Measurements from ENCODE around the gene EPHB1.
"Not testable (repeated sequence)": the region's sequence is repeated elsewhere in the genome, so short reads cannot be mapped to it uniquely, and the experiment has no call there.

Gene EPHB1

DNA sequence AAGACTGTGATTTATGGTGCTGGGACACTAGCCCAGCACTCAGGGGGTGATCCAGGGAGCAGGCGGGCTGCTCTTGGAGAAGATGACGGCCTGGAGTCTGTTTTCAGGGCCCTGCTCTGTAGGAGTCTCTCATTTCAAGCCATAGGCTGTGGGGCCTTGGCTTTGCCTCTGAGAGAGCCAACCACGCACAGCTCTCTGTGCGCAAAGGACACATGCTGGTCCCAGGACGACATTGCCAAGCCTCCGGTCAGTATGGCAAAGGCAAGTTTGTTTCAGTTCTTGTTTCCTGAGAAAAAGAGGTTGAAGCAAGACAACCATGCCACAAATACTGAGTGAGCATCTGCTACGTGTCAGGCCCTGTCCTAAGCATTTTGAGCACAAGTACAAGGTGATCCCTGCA lies 197.1 kb downstream of the EPHB1 start:
- Histone ChIP-seq H3K27ac (ENCODE audit: low read depth, low read length) (no peak overlapping the region), H3K27me3 (ENCODE audit: control insufficient read depth in 1 of 2, insufficient read depth in 2 of 2, low read length in 2 of 2) (no peaks in the 10 kb centered on the region), H3K36me3 (ENCODE audit: insufficient read depth, low read length) (no peaks in the 10 kb centered on the region), H3K9me3 (ENCODE audit: low read length) (no peaks in the 10 kb centered on the region), H3K4me3 (ENCODE audit: low read depth in 1 of 2, low read length in 2 of 2) (no peak overlapping the region), H3K4me1 (ENCODE audit: insufficient read depth, low read length) (no peaks in the 10 kb centered on the region), H3K9ac (ENCODE audit: low read length) (no peak overlapping the region)

DNA sequence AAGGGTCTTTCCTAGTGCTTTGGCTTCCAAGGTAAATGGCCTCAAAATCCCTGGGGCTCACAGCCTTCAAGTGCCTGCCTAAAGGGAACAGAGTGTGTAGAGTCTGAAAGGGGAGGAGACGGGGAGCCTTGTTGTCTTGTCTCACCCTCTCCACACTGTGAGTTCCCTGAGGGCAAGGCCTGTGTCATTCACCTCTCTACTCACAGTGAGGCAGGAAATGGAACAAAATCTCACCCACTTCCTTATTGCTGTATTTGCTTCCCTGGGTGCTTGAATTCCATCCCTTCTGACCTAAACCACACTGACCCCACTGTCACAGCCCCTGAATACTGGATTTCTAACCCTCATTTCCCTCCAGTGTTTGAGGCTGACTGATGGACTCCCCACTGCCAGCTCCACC lies 197.5 kb downstream of the EPHB1 start:
- H3K9me3 ChIP-seq (ENCODE audit: low read length): no peaks in the 10 kb centered on the region
- no peaks in the 10 kb centered on the region for H3K4me1 ChIP-seq (ENCODE audit: insufficient read depth, low read length)
- H3K9ac ChIP-seq (ENCODE audit: low read length): no peak overlapping the region
- H3K36me3 ChIP-seq (ENCODE audit: insufficient read depth, low read length): no peaks in the 10 kb centered on the region
- no peaks in the 10 kb centered on the region for H3K27me3 ChIP-seq (ENCODE audit: control insufficient read depth in 1 of 2, insufficient read depth in 2 of 2, low read length in 2 of 2)
- H3K4me3 ChIP-seq (ENCODE audit: low read depth in 1 of 2, low read length in 2 of 2): no peak overlapping the region
- no peak overlapping the region for H3K27ac ChIP-seq (ENCODE audit: low read depth, low read length)

GRCh38 chr3:134993011-134993410 lies 198.0 kb downstream of the EPHB1 start:
- H3K9me3 ChIP-seq (ENCODE audit: low read length): no peaks in the 10 kb centered on the region
- no peak overlapping the region for H3K9ac ChIP-seq (ENCODE audit: low read length)
- no peak overlapping the region for H3K4me3 ChIP-seq (ENCODE audit: low read depth in 1 of 2, low read length in 2 of 2)
- no peak overlapping the region for H3K27ac ChIP-seq (ENCODE audit: low read depth, low read length)
- H3K27me3 ChIP-seq (ENCODE audit: control insufficient read depth in 1 of 2, insufficient read depth in 2 of 2, low read length in 2 of 2): no peaks in the 10 kb centered on the region
- H3K36me3 ChIP-seq (ENCODE audit: insufficient read depth, low read length): no peaks in the 10 kb centered on the region
- no peaks in the 10 kb centered on the region for H3K4me1 ChIP-seq (ENCODE audit: insufficient read depth, low read length)

- no peaks in the 10 kb centered on the region for H3K36me3 ChIP-seq (ENCODE audit: insufficient read depth, low read length)
- H3K4me1 ChIP-seq (ENCODE audit: insufficient read depth, low read length): no peaks in the 10 kb centered on the region
- no peak overlapping the region for H3K9ac ChIP-seq (ENCODE audit: low read length)
- no peaks in the 10 kb centered on the region for H3K9me3 ChIP-seq (ENCODE audit: low read length)
- no peaks in the 10 kb centered on the region for H3K27me3 ChIP-seq (ENCODE audit: control insufficient read depth in 1 of 2, insufficient read depth in 2 of 2, low read length in 2 of 2)
- H3K27ac ChIP-seq (ENCODE audit: low read depth, low read length): no peak overlapping the region
- H3K4me3 ChIP-seq (ENCODE audit: low read depth in 1 of 2, low read length in 2 of 2): no peak overlapping the region
These were observed 203.1 kb downstream of the EPHB1 start for GRCh38 chr3:134998158-134998557.

DNA sequence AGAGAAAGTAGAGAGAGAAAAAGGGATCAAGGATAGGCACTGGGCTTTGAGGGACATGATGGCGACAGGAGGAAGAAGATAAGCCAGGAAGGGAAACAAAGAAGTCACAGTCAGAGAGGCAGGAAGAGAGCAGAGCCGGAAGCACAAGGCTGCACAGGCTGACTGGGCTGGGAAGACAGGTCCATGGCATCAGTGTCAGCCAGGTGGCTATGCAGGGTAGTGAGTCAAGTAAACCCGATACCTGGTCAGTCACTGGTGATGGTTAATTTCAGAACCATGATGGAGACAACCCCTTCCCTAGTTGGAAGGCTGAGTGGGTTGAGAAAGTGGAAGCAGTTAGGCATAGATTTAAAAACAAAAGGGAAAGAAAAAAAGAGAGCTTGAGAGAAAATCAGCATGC lies 203.8 kb downstream of the EPHB1 start:
- Histone ChIP-seq H3K4me3 (ENCODE audit: low read depth in 1 of 2, low read length in 2 of 2) (no peak overlapping the region), H3K9ac (ENCODE audit: low read length) (no peak overlapping the region), H3K4me1 (ENCODE audit: insufficient read depth, low read length) (no peaks in the 10 kb centered on the region), H3K9me3 (ENCODE audit: low read length) (no peaks in the 10 kb centered on the region), H3K27ac (ENCODE audit: low read depth, low read length) (no peak overlapping the region), H3K36me3 (ENCODE audit: insufficient read depth, low read length) (no peaks in the 10 kb centered on the region), H3K27me3 (ENCODE audit: control insufficient read depth in 1 of 2, insufficient read depth in 2 of 2, low read length in 2 of 2) (no peaks in the 10 kb centered on the region)

DNA sequence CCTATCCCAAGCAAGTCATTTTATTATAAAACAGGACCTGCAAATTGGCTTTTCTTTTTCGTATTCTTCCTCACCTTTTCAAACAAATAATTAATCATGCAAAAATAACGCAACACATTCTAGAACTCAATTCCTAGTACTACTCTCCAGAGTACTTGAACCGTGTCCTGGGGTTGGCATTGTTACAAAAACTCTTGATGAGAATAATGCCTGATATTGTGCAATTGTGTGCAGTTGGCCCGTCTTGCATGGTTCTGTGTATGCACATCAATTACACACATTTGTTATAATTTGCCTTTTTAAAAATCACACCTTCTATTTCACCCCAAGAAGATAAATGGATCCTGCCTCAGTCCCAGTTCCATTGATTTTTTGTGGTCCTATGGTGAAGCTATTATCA lies 205.4 kb downstream of the EPHB1 start:
- H3K27me3 ChIP-seq (ENCODE audit: control insufficient read depth in 1 of 2, insufficient read depth in 2 of 2, low read length in 2 of 2): no peaks in the 10 kb centered on the region
- no peaks in the 10 kb centered on the region for H3K4me1 ChIP-seq (ENCODE audit: insufficient read depth, low read length)
- H3K9me3 ChIP-seq (ENCODE audit: low read length): no peaks in the 10 kb centered on the region
- H3K36me3 ChIP-seq (ENCODE audit: insufficient read depth, low read length): no peaks in the 10 kb centered on the region
- H3K9ac ChIP-seq (ENCODE audit: low read length): no peak overlapping the region
- no peak overlapping the region for H3K4me3 ChIP-seq (ENCODE audit: low read depth in 1 of 2, low read length in 2 of 2)
- H3K27ac ChIP-seq (ENCODE audit: low read depth, low read length): no peak overlapping the region

DNA sequence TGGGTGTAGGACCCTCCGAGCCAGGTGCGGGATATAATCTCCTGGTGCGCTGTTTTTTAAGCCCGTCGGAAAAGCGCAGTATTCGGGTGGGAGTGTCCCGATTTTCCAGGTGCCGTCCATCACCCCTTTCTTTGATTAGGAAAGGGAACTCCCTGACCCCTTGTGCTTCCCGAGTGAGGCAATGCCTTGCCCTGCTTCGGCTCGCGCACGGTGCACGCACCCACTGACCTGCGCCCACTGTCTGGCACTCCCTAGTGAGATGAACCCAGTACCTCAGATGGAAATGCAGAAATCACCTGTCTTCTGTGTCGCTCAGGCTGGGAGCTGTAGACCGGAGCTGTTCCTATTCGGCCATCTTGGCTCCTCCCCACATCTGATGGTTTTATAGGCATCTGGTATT lies 210.6 kb downstream of the EPHB1 start:
- not testable (repeated sequence) for H3K9ac ChIP-seq (ENCODE audit: low read length); H3K36me3 ChIP-seq (ENCODE audit: insufficient read depth, low read length); H3K9me3 ChIP-seq (ENCODE audit: low read length); H3K4me3 ChIP-seq (ENCODE audit: low read depth in 1 of 2, low read length in 2 of 2); H3K4me1 ChIP-seq (ENCODE audit: insufficient read depth, low read length); H3K27ac ChIP-seq (ENCODE audit: low read depth, low read length); H3K27me3 ChIP-seq (ENCODE audit: control insufficient read depth in 1 of 2, insufficient read depth in 2 of 2, low read length in 2 of 2)

- Histone ChIP-seq H3K4me3 (ENCODE audit: low read depth in 1 of 2, low read length in 2 of 2) (no peak overlapping the region), H3K9me3 (ENCODE audit: low read length) (no peaks in the 10 kb centered on the region)
These were observed 212.5 kb downstream of the EPHB1 start for GRCh38 chr3:135007607-135008006.

GRCh38 chr3:135008326-135008725 lies 213.3 kb downstream of the EPHB1 start:
- no peak overlapping the region for H3K9ac ChIP-seq (ENCODE audit: low read length)
- no peak overlapping the region for H3K4me3 ChIP-seq (ENCODE audit: low read depth in 1 of 2, low read length in 2 of 2)

More at GRCh38 chr3:135007607-135008006, 212.5 kb downstream of the EPHB1 start:
- Histone ChIP-seq H3K27ac (ENCODE audit: low read depth, low read length) (no peak overlapping the region), H3K4me1 (ENCODE audit: insufficient read depth, low read length) (no peaks in the 10 kb centered on the region), H3K9ac (ENCODE audit: low read length) (no peak overlapping the region), H3K36me3 (ENCODE audit: insufficient read depth, low read length) (no peaks in the 10 kb centered on the region), H3K27me3 (ENCODE audit: control insufficient read depth in 1 of 2, insufficient read depth in 2 of 2, low read length in 2 of 2) (no peaks in the 10 kb centered on the region)

DNA sequence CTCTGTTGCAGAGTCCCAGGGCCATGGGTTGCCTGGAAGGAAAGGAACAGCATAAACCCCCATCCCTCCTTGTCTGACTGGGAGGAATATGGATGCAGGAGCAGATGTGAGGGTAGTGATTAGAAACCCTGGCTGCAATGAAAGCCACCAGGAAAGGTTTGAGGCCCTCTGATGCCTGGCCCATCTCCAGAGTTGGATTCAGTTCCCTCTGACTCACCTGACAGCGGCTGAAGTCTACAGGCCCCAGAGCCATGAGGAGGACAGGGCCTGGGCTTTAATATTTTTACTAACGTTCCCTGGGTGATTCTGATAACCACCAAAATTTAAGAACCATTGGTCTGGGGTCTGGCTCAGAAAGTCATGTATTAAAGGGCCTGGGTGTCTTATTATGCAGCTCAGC lies 214.0 kb downstream of the EPHB1 start:
- H3K27me3 ChIP-seq (ENCODE audit: control insufficient read depth in 1 of 2, insufficient read depth in 2 of 2, low read length in 2 of 2): no peaks in the 10 kb centered on the region
- H3K9me3 ChIP-seq (ENCODE audit: low read length): no peaks in the 10 kb centered on the region
- no peak overlapping the region for H3K9ac ChIP-seq (ENCODE audit: low read length)
- no peaks in the 10 kb centered on the region for H3K36me3 ChIP-seq (ENCODE audit: insufficient read depth, low read length)
- H3K27ac ChIP-seq (ENCODE audit: low read depth, low read length): no peak overlapping the region
- no peak overlapping the region for H3K4me3 ChIP-seq (ENCODE audit: low read depth in 1 of 2, low read length in 2 of 2)
- no peaks in the 10 kb centered on the region for H3K4me1 ChIP-seq (ENCODE audit: insufficient read depth, low read length)

More at GRCh38 chr3:135008326-135008725, 213.3 kb downstream of the EPHB1 start:
- Histone ChIP-seq H3K27me3 (ENCODE audit: control insufficient read depth in 1 of 2, insufficient read depth in 2 of 2, low read length in 2 of 2) (no peaks in the 10 kb centered on the region), H3K27ac (ENCODE audit: low read depth, low read length) (no peak overlapping the region), H3K36me3 (ENCODE audit: insufficient read depth, low read length) (no peaks in the 10 kb centered on the region), H3K9me3 (ENCODE audit: low read length) (no peaks in the 10 kb centered on the region), H3K4me1 (ENCODE audit: insufficient read depth, low read length) (no peaks in the 10 kb centered on the region)

DNA sequence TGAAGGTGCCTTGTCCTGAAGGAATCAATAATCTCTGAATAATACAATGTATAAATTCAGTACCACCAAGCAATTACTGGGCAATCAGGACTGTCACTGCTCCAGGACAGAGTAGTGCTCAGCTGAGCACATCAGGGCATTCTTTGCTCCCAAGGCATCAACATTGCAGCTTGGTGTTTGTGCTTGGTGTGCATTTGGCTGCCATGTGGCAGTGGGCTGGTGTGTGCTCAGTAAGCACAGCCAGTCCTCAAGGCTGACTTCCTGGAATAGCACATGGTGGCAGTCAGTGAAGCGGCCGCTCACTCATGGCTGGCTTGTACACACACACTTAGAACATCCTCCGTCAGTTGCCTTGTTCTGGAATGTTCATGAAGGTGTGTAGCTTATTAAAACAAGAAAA lies 217.0 kb downstream of the EPHB1 start:
- H3K9ac ChIP-seq (ENCODE audit: low read length): no peak overlapping the region
- H3K4me1 ChIP-seq (ENCODE audit: insufficient read depth, low read length): no peaks in the 10 kb centered on the region
- H3K27me3 ChIP-seq (ENCODE audit: control insufficient read depth in 1 of 2, insufficient read depth in 2 of 2, low read length in 2 of 2): no peaks in the 10 kb centered on the region
- no peak overlapping the region for H3K4me3 ChIP-seq (ENCODE audit: low read depth in 1 of 2, low read length in 2 of 2)
- H3K9me3 ChIP-seq (ENCODE audit: low read length): no peaks in the 10 kb centered on the region
- no peaks in the 10 kb centered on the region for H3K36me3 ChIP-seq (ENCODE audit: insufficient read depth, low read length)
- no peak overlapping the region for H3K27ac ChIP-seq (ENCODE audit: low read depth, low read length)

- H3K27me3 ChIP-seq (ENCODE audit: control insufficient read depth in 1 of 2, insufficient read depth in 2 of 2, low read length in 2 of 2): no peaks in the 10 kb centered on the region
- H3K36me3 ChIP-seq (ENCODE audit: insufficient read depth, low read length): no peaks in the 10 kb centered on the region
These were observed 218.1 kb downstream of the EPHB1 start for GRCh38 chr3:135013206-135013605.

More at GRCh38 chr3:135013206-135013605, 218.1 kb downstream of the EPHB1 start:
- Histone ChIP-seq H3K4me1 (ENCODE audit: insufficient read depth, low read length) (no peaks in the 10 kb centered on the region), H3K9me3 (ENCODE audit: low read length) (no peaks in the 10 kb centered on the region), H3K27ac (ENCODE audit: low read depth, low read length) (no peak overlapping the region), H3K4me3 (ENCODE audit: low read depth in 1 of 2, low read length in 2 of 2) (no peak overlapping the region), H3K9ac (ENCODE audit: low read length) (no peak overlapping the region)

Data from muscle layer of colon (tissue), 2 donors.